ENCODE results near the gene RALGAPA1.

GRCh38 chr14:35534873-35535482 lies 274.1 kb downstream of the RALGAPA1 start:
- TF ChIP-seq, protein P1, sequence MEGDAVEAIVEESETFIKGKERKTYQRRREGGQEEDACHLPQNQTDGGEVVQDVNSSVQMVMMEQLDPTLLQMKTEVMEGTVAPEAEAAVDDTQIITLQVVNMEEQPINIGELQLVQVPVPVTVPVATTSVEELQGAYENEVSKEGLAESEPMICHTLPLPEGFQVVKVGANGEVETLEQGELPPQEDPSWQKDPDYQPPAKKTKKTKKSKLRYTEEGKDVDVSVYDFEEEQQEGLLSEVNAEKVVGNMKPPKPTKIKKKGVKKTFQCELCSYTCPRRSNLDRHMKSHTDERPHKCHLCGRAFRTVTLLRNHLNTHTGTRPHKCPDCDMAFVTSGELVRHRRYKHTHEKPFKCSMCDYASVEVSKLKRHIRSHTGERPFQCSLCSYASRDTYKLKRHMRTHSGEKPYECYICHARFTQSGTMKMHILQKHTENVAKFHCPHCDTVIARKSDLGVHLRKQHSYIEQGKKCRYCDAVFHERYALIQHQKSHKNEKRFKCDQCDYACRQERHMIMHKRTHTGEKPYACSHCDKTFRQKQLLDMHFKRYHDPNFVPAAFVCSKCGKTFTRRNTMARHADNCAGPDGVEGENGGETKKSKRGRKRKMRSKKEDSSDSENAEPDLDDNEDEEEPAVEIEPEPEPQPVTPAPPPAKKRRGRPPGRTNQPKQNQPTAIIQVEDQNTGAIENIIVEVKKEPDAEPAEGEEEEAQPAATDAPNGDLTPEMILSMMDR (IDR thresholded peaks at IDR 0.05): no peak
- TF ChIP-seq POLR2A (IDR thresholded peaks at IDR 0.05): no peak
